ENCODE measurements around the gene MUC2.
A peak's percentile ranks its signal among the peaks of the same experiment; 100 is the strongest.

MUC2 gene

DNA sequence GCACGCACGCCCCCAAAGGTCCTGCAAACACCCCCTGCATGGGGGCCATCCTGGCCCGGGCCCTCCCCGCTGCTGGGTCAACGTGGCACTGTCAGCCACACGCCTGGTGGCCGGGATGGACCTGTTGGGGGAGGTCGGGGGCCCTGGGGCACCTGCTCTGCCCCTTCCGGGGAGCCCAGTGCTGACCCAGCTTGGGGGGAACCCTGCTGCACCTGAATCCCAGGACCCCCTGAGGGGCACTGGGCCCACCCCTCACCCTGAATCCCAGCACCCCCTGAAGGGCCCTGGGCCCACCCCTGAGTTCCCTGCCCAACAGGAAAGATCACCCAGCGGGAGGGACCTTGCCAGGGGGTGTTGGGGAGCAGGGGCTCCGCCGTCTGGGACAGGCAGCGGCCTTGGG is 37.7 kb upstream of the MUC2 start:
- no peak for DNase-seq

DNA sequence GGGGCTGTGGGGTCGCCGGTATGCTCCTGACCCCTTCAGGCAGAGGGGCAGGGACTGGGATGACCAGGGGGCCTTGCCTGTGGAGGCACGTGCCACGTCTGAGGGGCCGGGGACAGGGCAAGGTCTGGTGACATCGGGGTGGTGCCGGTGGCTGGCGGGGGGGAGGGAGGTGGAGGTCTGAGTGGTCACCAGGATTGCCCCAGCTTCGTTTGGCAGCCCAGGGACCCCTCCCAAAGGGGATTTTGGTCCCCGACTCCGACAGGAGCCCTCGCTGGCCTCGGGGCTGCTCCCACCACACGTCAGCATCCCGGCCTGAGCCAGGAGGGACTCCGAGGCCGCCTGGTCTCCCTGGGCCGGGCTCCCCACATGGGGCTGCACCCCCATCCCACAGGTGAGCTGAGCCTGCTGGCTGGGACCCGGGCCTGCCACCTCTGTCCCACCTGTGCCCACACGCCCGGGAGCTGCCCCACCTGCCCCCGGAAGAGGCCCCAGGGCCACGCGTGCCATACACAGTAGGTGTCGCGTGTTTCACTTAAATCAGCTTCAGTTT is 37.1 kb upstream of the MUC2 start:
- no peak for DNase-seq

- no peak for DNase-seq
These were observed 36.3 kb upstream of the MUC2 start for GRCh38 chr11:1038361-1038760.

GRCh38 chr11:1038921-1039320 is 35.8 kb upstream of the MUC2 start:
- DNase-seq, result no peak

- DNase-seq, result no peak
These were observed 34.9 kb upstream of the MUC2 start for GRCh38 chr11:1039481-1040427.

GRCh38 chr11:1040428-1041148 is 34.1 kb upstream of the MUC2 start:
- no peak for DNase-seq

DNA sequence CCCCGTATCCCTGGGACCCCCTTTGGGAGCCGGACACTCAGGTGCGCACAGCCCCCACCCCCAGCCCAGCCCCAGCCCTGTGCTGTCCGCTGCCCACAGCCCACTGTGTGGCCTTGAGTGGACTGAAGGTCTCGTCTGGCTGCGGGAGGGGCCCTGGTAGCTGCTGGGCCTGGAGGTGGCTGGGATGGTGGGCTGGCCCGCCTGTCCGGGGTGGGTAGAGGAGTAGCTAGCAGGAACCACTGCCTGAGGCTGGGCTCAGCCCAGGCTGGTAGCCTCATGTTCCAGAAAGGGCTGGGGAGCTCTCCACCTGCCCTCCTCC is 33.6 kb upstream of the MUC2 start:
- no peak for DNase-seq

- no peak for DNase-seq
These were observed 33.2 kb upstream of the MUC2 start for GRCh38 chr11:1041471-1041870.

- no peak for DNase-seq
These were observed 32.6 kb upstream of the MUC2 start for GRCh38 chr11:1041936-1042608.

DNA sequence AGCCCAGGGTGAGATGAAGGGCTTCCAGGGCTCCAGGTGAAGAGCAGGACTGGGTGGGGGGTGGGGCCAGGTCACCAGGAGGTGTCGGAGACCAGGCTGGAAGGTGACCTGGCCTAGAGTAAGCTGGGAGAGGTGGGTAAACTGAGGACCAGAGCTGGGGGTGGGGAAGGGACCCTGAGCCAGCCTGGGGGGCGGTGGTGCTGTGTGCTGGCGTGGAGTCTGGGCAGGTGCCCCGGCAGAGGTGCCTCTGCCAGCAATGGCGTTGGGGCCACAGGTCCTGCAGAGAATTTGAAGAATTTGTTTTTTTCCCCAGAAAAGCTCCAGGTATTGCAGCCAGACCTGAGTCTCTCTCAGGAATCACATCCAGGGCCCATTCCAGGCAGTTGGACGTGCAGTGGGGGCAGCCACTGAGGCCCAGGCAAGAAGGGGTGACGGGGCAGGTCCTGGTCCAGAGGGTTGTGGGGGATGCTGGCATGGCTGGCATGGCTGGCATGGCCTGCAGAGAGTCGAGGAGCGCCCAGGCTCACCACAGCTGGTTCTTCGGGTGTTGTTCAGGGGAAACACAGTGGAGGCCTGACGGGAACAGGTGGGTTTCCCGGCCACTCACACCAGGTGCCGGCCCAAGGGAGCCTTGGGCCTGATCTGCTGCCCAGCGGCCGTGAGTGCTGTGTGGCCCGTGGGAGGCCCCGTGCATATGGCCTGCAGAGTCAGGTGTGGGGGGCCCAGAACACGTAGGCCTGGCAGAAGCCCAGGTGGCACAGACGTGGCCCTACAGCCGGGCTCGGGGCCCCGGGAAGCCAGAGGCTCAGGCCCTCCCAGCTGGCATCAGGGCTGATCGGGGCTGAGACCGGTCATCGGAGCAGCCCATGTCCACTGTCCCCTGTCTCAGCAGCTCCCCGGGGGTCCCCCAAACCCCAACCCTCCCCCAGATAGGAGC is 31.8 kb upstream of the MUC2 start:
- DNase-seq, result no peak

- no peak for DNase-seq
These were observed 31.0 kb upstream of the MUC2 start for GRCh38 chr11:1043563-1044096.

- no peak for DNase-seq
These were observed 30.5 kb upstream of the MUC2 start for GRCh38 chr11:1044160-1044559.

GRCh38 chr11:1047595-1048156 is 27.0 kb upstream of the MUC2 start:
- no peak for DNase-seq

DNA sequence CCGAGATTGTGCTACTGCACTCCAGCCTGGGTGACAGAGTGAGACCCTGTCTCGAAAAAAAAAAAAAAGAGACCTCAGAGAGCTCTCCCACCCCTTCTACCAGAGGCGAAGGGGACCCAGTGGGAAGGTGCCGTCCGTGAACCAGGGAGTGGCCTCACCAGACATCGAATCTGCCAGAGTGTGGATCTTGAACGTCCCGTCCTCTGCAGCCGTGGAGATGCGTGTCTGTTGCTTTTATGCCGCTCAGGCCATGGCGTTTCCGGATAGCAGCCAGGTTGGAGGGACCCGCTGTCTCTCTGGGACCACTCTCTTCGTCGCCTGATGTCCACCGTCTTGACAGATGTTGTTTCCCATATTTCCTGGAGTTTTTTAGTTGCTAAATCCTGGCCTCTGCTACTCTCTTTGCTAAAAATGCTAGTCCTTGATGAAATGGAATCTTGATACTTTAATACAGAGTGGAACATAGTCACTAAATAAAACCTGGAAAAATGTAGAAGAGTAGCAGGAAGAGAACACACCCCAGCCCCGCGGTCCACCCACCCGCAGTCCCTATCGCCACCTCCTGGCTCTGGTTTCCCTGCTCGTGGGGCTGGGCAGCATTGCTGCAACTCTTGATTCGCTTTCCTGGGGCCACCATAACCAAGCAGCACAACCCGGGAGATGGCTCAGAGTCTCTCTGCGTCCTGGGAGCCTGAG is 26.2 kb upstream of the MUC2 start:
- DNase-seq, result no peak

- no peak for DNase-seq
These were observed 25.6 kb upstream of the MUC2 start for GRCh38 chr11:1049071-1049405.

- DNase-seq, result no peak
These were observed 25.2 kb upstream of the MUC2 start for GRCh38 chr11:1049431-1049891.

- no peak for DNase-seq
These were observed 24.6 kb upstream of the MUC2 start for GRCh38 chr11:1049911-1050580.

GRCh38 chr11:1050581-1051355 is 23.9 kb upstream of the MUC2 start:
- peak; percentile 14 for DNase-seq

DNA sequence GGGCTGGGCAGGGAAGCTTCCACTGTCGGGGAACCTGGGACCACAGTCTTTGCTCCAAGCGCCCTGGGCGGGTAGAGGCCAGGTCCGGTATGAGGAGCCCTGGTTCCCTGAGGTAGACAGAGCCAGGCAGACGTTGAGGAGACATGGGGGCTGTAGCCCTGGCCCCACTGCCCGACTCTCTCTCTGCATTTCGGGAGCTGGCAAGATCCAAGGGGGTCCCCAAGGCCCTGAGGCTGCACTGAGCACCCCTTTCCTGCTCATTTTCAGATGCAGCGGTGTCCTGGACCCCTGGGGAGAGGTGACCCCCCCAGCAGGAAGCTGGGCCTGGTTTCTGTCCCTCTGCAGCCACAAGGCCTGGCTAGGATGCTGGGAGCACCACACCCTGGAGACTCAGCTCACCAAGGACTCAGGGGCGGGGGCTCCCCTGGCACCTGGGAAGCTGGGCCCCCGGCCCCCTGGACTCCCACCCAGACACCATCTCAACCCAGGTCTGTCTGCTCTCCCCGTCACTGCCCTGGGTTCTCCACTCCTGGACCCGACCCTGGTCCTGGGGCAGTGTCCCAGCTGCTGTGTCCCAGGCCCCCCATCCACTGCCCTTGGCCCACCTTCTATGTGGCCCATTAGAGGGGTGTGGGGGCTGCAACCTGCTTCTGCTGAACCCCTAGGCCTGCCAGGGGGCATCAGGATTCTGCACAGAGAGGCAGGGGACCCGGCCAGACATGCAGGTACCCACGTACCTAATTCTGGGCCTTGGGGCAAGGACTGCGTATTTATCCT is 23.1 kb upstream of the MUC2 start:
- no peak for DNase-seq

All from NCI-H1436 treated with DMSO at 0.1 percent for 48 hours (cell line).